PC-9 (cell line): Measurements from ENCODE around the gene CSF1.

Experiments used
- CTCF ChIP-seq: fragments of 200-600 bp; sonication (generic); conservative IDR thresholded peaks from 2 replicates; pipeline ENCODE4 v1.6.1; 2017; ENCODE audit warnings: mixed run types, antibody characterized with exemption, mild to moderate bottlenecking, moderate library complexity
- EZH2 ChIP-seq: fragments of 200-600 bp; sonication (generic); IDR thresholded peaks from 2 replicates; pipeline ENCODE4 v1.8.0; 2017; ENCODE audit warnings: antibody characterized with exemption, low read depth

- no peak for TF ChIP-seq CTCF
- TF ChIP-seq EZH2, result no peak
Observed at GRCh38 chr1:109950509-109950908, 39.9 kb downstream of the CSF1 start.
